ENCODE results near the gene SIRT7. TPM values are rescaled to one million over a fixed set of nuclear protein-coding genes. Genes with fewer than 3 reads are reported as not detected.

The SIRT7 gene
- total RNA-seq, 1 experiment from 2014 or later, result 24.7 TPM

- DNase-seq (ENCODE audit: low read depth, low spot score), result peak; percentile 33
Measured at GRCh38 chr17:81865733-81866439, 52.1 kb downstream of the SIRT7 start.

DNA sequence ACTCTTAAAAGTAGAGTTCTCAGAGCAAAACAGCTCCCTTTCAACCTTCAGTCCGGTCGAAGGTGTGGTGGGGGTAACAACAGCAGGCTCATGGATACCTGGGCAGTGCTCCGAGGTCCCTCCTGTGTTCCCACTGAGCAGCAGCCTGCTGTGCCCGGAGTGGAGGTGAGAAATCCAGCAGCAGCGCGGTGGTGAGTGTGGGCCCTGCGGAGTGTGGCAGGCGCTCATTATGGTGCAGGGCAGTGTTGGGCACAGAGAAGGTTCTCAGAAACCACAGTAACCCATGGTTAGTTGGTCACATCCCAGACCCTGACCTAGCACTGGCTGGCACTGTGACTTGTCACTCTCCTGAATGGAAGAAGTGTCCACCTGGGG, 52.6 kb downstream of the SIRT7 start:
- in situ Hi-C loops (cut with HindIII; ENCODE audit: low pct_unique_long_range_greater_than_20kb, low sequenced_read_pairs), result no loop called here
- no peak for DNase-seq (ENCODE audit: low read depth, low spot score)

More at GRCh38 chr17:81865733-81866439, 52.1 kb downstream of the SIRT7 start:
- in situ Hi-C loops (cut with HindIII; ENCODE audit: low pct_unique_long_range_greater_than_20kb, low sequenced_read_pairs), result no loop called here

DNA sequence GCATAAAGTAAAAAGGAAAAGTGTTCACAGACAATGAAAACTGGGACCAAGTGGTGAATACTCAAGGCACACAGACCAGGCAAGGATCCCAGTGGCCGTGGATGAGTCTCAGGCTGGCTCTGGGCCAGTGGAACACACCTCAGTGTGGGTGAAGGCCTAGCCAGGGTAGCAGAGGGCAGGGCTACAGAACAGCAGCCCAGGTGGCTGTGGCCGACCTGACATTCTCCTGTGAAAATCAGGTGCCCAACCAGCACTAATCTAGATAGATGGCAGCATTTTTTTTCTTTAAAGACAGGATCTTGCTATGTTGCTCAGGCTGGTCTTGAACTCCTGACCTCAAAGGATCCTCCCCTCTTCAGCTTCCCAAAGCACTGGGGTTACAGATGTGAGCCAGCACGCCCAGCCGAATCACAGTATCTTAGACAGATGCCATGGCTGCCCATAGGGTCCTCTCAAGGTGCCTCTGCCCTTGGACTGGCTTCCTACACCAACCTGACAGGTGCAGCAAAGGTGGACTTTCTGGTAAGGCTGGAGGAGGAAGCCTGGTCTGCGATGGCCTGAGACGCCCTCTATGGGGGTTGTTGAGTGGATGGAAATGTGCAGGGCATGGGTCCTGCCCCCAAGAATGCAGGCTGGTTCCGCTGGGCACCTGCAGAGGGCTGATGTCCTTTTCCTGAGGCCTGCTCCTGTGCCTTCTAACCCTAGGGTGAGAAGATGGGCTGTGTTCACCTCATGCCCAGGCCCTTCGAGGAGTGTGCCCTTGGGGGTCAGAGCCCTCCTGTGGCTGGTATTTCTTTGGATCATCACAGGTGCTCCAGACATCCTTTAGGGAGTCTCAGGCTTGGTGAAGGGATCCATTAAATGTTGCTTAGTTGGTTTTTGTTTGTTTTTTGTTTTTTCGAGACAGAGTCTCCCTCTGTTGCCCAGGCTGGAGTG, 53.9 kb downstream of the SIRT7 start:
- DNase-seq (ENCODE audit: low read depth, low spot score), result peak; percentile 56
- in situ Hi-C loops (cut with HindIII; ENCODE audit: low pct_unique_long_range_greater_than_20kb, low sequenced_read_pairs), result no loop called here

- in situ Hi-C loops (cut with HindIII; ENCODE audit: low pct_unique_long_range_greater_than_20kb, low sequenced_read_pairs), result no loop called here
- DNase-seq (ENCODE audit: low read depth, low spot score), result no peak
Measured at GRCh38 chr17:81863123-81863675, 54.8 kb downstream of the SIRT7 start.

Other genes with a start within 250 kb of the SIRT7 start
- gene ARL16, start 234.4 kb downstream of the SIRT7 start, total RNA-seq (2014; rRNA removed; shearing (Covaris generic)), result 46.1 and 52.5 TPM in 2 replicates
- gene HGS, start 234.2 kb downstream of the SIRT7 start, total RNA-seq (2014; rRNA removed; shearing (Covaris generic)), result 155 and 174 TPM in 2 replicates
- gene MRPL12, start 214.8 kb downstream of the SIRT7 start, total RNA-seq (2014; rRNA removed; shearing (Covaris generic)), result 24.9 and 29.5 TPM in 2 replicates
- 45.5 and 50.6 TPM in 2 replicates for gene SLC25A10, start 205.9 kb downstream of the SIRT7 start, total RNA-seq (2014; rRNA removed; shearing (Covaris generic))
- gene GCGR, start 114.0 kb downstream of the SIRT7 start, total RNA-seq (2014; rRNA removed; shearing (Covaris generic)), result not detected in 2 replicates
- gene MCRIP1, start 84.9 kb downstream of the SIRT7 start, total RNA-seq (2014; rRNA removed; shearing (Covaris generic)), result 144 and 162 TPM in 2 replicates
- 0.56 and 0.63 TPM in 2 replicates for gene PPP1R27, start 83.1 kb downstream of the SIRT7 start, total RNA-seq (2014; rRNA removed; shearing (Covaris generic))
- 1,826 and 1,949 TPM in 2 replicates for gene P4HB, start 57.6 kb downstream of the SIRT7 start, total RNA-seq (2014; rRNA removed; shearing (Covaris generic))
- gene ARHGDIA, start 46.8 kb downstream of the SIRT7 start, total RNA-seq (2014; rRNA removed; shearing (Covaris generic)), result 288 and 306 TPM in 2 replicates
- gene ALYREF, start 26.6 kb downstream of the SIRT7 start, total RNA-seq (2014; rRNA removed; shearing (Covaris generic)), result 245 and 252 TPM in 2 replicates
- 315 and 336 TPM in 2 replicates for gene ANAPC11, start 26.5 kb downstream of the SIRT7 start, total RNA-seq (2014; rRNA removed; shearing (Covaris generic))
- gene NPB, start 15.9 kb downstream of the SIRT7 start, total RNA-seq (2014; rRNA removed; shearing (Covaris generic)), result 0.08 and 0.34 TPM in 2 replicates
- 86.6 and 105 TPM in 2 replicates for gene PCYT2, start 6.8 kb downstream of the SIRT7 start, total RNA-seq (2014; rRNA removed; shearing (Covaris generic))
- 73.1 and 73.9 TPM in 2 replicates for gene MAFG, start 9.6 kb upstream of the SIRT7 start, total RNA-seq (2014; rRNA removed; shearing (Covaris generic))
- 335 and 351 TPM in 2 replicates for gene PYCR1, start 19.1 kb upstream of the SIRT7 start, total RNA-seq (2014; rRNA removed; shearing (Covaris generic))
- not detected in 2 replicates for gene MYADML2, start 29.1 kb upstream of the SIRT7 start, total RNA-seq (2014; rRNA removed; shearing (Covaris generic))
- 3.0 TPM in 2 replicates for gene NOTUM, start 43.0 kb upstream of the SIRT7 start, total RNA-seq (2014; rRNA removed; shearing (Covaris generic))
- gene ASPSCR1, start 59.5 kb upstream of the SIRT7 start, total RNA-seq (2014; rRNA removed; shearing (Covaris generic)), result 80.5 and 81.9 TPM in 2 replicates
- 130 and 134 TPM in 2 replicates for gene CENPX, start 104.7 kb upstream of the SIRT7 start, total RNA-seq (2014; rRNA removed; shearing (Covaris generic))
- gene LRRC45, start 105.1 kb upstream of the SIRT7 start, total RNA-seq (2014; rRNA removed; shearing (Covaris generic)), result 33.7 and 40.4 TPM in 2 replicates
- gene RAC3, start 113.5 kb upstream of the SIRT7 start, total RNA-seq (2014; rRNA removed; shearing (Covaris generic)), result 38.0 and 45.8 TPM in 2 replicates
- 120 and 129 TPM in 2 replicates for gene DCXR, start 119.5 kb upstream of the SIRT7 start, total RNA-seq (2014; rRNA removed; shearing (Covaris generic))
- 29.2 and 29.3 TPM in 2 replicates for gene RFNG, start 133.6 kb upstream of the SIRT7 start, total RNA-seq (2014; rRNA removed; shearing (Covaris generic))
- gene GPS1, start 133.7 kb upstream of the SIRT7 start, total RNA-seq (2014; rRNA removed; shearing (Covaris generic)), result 284 and 295 TPM in 2 replicates
- 182 and 198 TPM in 2 replicates for gene DUS1L, start 147.6 kb upstream of the SIRT7 start, total RNA-seq (2014; rRNA removed; shearing (Covaris generic))
- 147 and 184 TPM in 2 replicates for gene FASN, start 180.1 kb upstream of the SIRT7 start, total RNA-seq (2014; rRNA removed; shearing (Covaris generic))

Measured in SK-MEL-5 (cell line).